Measurements from ENCODE around the gene ZFAND2A. TPM values are rescaled to one million over a fixed set of nuclear protein-coding genes. Genes with fewer than 3 reads are reported as not detected.
"Not testable (repeated sequence)": the region's sequence is repeated elsewhere in the genome, so short reads cannot be mapped to it uniquely, and the experiment has no call there.

Gene ZFAND2A
- total RNA-seq, 1 donor from 2014 or later, result 23.7 TPM

- peak; percentile 94 for DNase-seq (ENCODE audit: low spot score)
Observed at GRCh38 chr7:1175967-1176851, 16.2 kb upstream of the ZFAND2A start.

GRCh38 chr7:1175597-1175966 is 15.6 kb upstream of the ZFAND2A start:
- DNase-seq (ENCODE audit: low spot score), result no peak

GRCh38 chr7:1174881-1175596 is 15.0 kb upstream of the ZFAND2A start:
- no peak for DNase-seq (ENCODE audit: low spot score)

GRCh38 chr7:1174002-1174401 is 14.0 kb upstream of the ZFAND2A start:
- no peak for DNase-seq (ENCODE audit: low spot score)

GRCh38 chr7:1172666-1173523 is 12.9 kb upstream of the ZFAND2A start:
- no peak for DNase-seq (ENCODE audit: low spot score)

- DNase-seq (ENCODE audit: low spot score), result not testable (repeated sequence)
Observed at GRCh38 chr7:1171516-1171915, 11.5 kb upstream of the ZFAND2A start.

- no peak for DNase-seq (ENCODE audit: low spot score)
Observed at GRCh38 chr7:1170741-1171501, 10.9 kb upstream of the ZFAND2A start.

GRCh38 chr7:1169409-1170368 is 9.7 kb upstream of the ZFAND2A start:
- DNase-seq (ENCODE audit: low spot score), result peak; percentile 93

GRCh38 chr7:1168422-1168821 is 8.4 kb upstream of the ZFAND2A start:
- no peak for DNase-seq (ENCODE audit: low spot score)

GRCh38 chr7:1164436-1164835 is 4.4 kb upstream of the ZFAND2A start:
- DNase-seq (ENCODE audit: low spot score), result no peak

GRCh38 chr7:1163121-1163520 is 3.1 kb upstream of the ZFAND2A start:
- DNase-seq (ENCODE audit: low spot score), result no peak

- no peak for DNase-seq (ENCODE audit: low spot score)
Observed at GRCh38 chr7:1160670-1161021, 650 bp upstream of the ZFAND2A start.

GRCh38 chr7:1159231-1159630 is 765 bp downstream of the ZFAND2A start:
- not testable (repeated sequence) for DNase-seq (ENCODE audit: low spot score)

GRCh38 chr7:1158203-1159126 is 1.5 kb downstream of the ZFAND2A start:
- no peak for DNase-seq (ENCODE audit: low spot score)

GRCh38 chr7:1156782-1157535 is 3.0 kb downstream of the ZFAND2A start:
- no peak for DNase-seq (ENCODE audit: low spot score)

- not testable (repeated sequence) for DNase-seq (ENCODE audit: low spot score)
Observed at GRCh38 chr7:1155818-1156781, 3.9 kb downstream of the ZFAND2A start.

Measured in mesenteric fat pad (tissue), 1 donor.